GM18951 (cell line): ENCODE results near the gene IL4I1.
A peak's percentile ranks its signal among the peaks of the same experiment; 100 is the strongest.

Source experiments
- POLR2A ChIP-seq: IDR thresholded peaks from 4 replicates; pipeline ENCODE4 v1.6.1; 2011; ENCODE audit warnings: mild to moderate bottlenecking; ENCODE audit not compliant: insufficient read length, insufficient read depth; ENCODE audit errors: extremely low read depth
- in situ Hi-C: fragments of 300-500 bp; cut with MboI; formaldehyde crosslinking; loops from one replicate; pipeline ENCODE4 v1.12.0; 2022; ENCODE audit warnings: low sequenced_read_pairs, mixed read lengths, inconsistent platforms; ENCODE audit not compliant: unreplicated experiment

IL4I1 gene

GRCh38 chr19:49895566-49896297 is 955 bp downstream of the IL4I1 start:
- TF ChIP-seq POLR2A = peak; percentile 45
- in situ Hi-C loops = no loop called here

- in situ Hi-C loops = no loop called here
- peak; percentile 37 for TF ChIP-seq POLR2A
Measured at GRCh38 chr19:49894879-49895565, 1.7 kb downstream of the IL4I1 start.

GRCh38 chr19:49894011-49894664 is 2.5 kb downstream of the IL4I1 start:
- in situ Hi-C loops = no loop called here
- no peak for TF ChIP-seq POLR2A

GRCh38 chr19:49892716-49893115 is 4.0 kb downstream of the IL4I1 start:
- no peak for TF ChIP-seq POLR2A
- in situ Hi-C loops = no loop called here

- in situ Hi-C loops = no loop called here
- no peak for TF ChIP-seq POLR2A
Measured at GRCh38 chr19:49891393-49891792, 5.3 kb downstream of the IL4I1 start.

- no peak for TF ChIP-seq POLR2A
- in situ Hi-C loops = no loop called here
Measured at GRCh38 chr19:49890349-49891311, 6.1 kb downstream of the IL4I1 start.

GRCh38 chr19:49889687-49890348 is 6.9 kb downstream of the IL4I1 start:
- TF ChIP-seq POLR2A = no peak
- in situ Hi-C loops = no loop called here

- no peak for TF ChIP-seq POLR2A
- in situ Hi-C loops = no loop called here
Measured at GRCh38 chr19:49889038-49889686, 7.5 kb downstream of the IL4I1 start.

- in situ Hi-C loops = no loop called here
- TF ChIP-seq POLR2A = peak; percentile 16
Measured at GRCh38 chr19:49888510-49888824, 8.2 kb downstream of the IL4I1 start.

- in situ Hi-C loops = no loop called here
- TF ChIP-seq POLR2A = no peak
Measured at GRCh38 chr19:49887665-49888509, 8.8 kb downstream of the IL4I1 start.

GRCh38 chr19:49887037-49887664 is 9.5 kb downstream of the IL4I1 start:
- in situ Hi-C loops = no loop called here
- TF ChIP-seq POLR2A = no peak
